Activated T-helper 17 cell treated with anti-CD3 and anti-CD28 coated beads, Interleukin-2, amount 50 U/mL, for 72 hours (primary cell): ENCODE results near the gene CNNM4. TPM values are rescaled to one million over a fixed set of nuclear protein-coding genes. Genes with fewer than 3 reads are reported as not detected.

Source experiments
- ATAC-seq: fragments of 150-1000 bp; cut with Tn5 transposase; replicated peaks from 2 replicates; pipeline ENCODE4 v1.10.0; 2021; ENCODE audit warnings: mild to moderate bottlenecking, moderate library complexity
- H3K27ac Mint-ChIP-seq: one replicate; pipeline ENCODE4 v1.8.0; 2022; ENCODE audit warnings: mixed read lengths
- H3K27me3 Mint-ChIP-seq: one replicate; pipeline ENCODE4 v1.8.0; 2022; ENCODE audit warnings: mixed read lengths
- H3K36me3 Mint-ChIP-seq: one replicate; pipeline ENCODE4 v1.8.0; 2022; ENCODE audit warnings: low read depth, mild to moderate bottlenecking, mixed read lengths
- H3K4me1 Mint-ChIP-seq: one replicate; pipeline ENCODE4 v1.8.0; 2022; ENCODE audit warnings: mixed read lengths
- H3K4me3 Mint-ChIP-seq: one replicate; pipeline ENCODE4 v1.8.0; 2022; ENCODE audit warnings: mild to moderate bottlenecking, mixed read lengths
- H3K9me3 Mint-ChIP-seq: one replicate; pipeline ENCODE4 v1.8.0; 2022; ENCODE audit warnings: mixed read lengths
- total RNA-seq, 2 donors: library from RNA; stranded (reverse); gene quantifications; one replicate each; pipeline ENCODE4 v1.2.3, GENCODE V29; 2022

The CNNM4 gene
- total RNA-seq, 2 donors from 2014 or later = 7.5 to 8.7 TPM

DNA sequence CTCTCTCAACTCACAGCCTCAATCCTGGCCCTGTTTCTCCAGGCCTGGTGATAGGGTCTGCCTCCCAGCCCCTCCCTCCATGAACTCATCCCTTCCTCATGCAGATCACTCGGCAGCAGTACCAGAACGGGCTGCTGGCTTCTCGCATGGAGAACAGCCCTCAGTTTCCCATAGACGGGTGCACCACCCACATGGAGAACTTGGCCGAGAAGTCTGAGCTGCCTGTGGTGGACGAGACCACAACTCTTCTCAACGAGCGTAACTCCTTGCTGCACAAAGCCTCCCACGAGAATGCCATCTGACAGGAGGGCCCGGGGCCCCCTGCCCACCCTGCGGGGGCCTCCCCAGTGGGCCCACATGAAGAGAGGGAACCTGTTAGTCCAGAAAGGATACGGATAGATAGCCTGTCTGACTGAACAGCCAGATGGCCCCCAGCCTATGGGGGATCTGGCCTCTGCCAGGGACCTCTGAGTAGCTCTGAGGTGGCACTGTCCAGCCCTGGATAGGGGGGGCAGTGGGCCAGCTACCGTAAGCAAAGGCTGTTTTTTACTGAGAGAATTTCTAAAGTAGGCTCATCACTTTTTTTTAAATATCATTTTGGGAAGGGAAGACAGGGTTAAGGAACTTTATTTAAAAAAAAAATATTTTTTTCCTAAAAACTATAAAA, 48.6 kb downstream of the CNNM4 start:
- Mint-ChIP-seq H3K27ac (no peak overlapping the region), H3K36me3 (no peaks in the 10 kb centered on the region), H3K27me3 (no peaks in the 10 kb centered on the region), H3K4me3 (no peak overlapping the region), H3K4me1 (peaks cover 8% of the 10 kb centered on the region), H3K9me3 (no peaks in the 10 kb centered on the region)
- ATAC-seq = no peak

DNA sequence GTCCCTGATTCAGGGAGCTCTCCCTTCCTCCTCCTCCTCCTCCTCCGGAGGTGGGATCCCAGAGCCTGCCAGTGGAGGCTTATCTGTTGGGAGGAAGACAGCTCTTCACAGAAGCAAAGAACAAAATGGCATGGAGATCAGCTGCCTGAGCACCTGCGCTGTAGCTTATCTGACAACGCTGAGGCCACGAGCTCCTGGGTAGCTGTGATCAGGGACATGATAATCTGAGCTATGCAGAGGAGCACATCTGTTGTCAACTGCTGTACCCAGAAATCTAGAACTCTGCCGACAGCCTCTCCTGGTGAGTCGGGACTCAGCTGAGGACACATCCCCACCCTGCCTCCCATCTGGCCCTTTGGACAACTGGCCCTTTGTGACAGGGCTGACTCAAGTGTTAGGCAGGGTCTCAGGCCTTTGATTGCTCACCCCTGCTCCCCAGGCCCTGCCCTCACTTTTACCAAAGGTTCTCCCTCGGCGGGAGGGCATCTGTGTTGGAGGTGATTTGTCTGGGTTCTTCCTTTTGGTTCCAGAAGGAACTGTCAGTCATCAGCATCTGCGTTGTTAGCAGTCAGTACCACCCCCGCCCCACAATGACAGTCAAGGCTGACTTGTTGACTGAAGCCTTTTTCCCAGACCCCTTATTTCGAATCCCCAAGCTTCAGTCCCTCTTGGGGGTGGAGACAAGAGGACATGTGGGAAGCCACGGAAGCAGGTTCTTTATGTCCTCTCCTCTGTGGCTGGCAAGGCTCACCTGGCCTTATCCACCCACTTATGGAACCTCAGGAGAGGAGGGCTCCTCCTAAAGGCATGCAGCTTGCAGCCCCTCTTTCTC, 49.5 kb downstream of the CNNM4 start:
- Mint-ChIP-seq H3K4me3 (no peak overlapping the region), H3K4me1 (peaks cover 11% of the 10 kb centered on the region), H3K27ac (no peak overlapping the region), H3K36me3 (no peaks in the 10 kb centered on the region), H3K9me3 (no peaks in the 10 kb centered on the region), H3K27me3 (no peaks in the 10 kb centered on the region)
- ATAC-seq = no peak

DNA sequence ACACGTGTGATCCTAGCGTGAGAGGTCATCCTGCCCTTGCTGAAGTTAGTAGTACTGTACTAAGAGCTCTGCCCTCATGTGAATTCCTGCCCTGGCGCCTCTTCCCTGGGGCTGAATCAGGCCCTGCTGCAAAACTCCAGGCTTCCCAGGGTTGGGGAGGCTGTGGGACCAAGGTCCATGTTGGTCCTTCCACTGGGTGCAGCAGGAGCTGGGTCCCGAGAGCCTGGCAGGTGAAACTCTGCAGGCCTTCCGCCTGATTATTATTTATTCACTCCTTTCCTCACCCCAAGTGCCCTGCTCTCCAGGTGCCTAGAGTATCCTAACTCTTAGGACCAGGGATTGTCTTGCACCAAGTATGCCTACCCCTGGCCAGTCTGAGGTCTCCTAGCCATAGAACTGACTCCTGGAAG, 50.1 kb downstream of the CNNM4 start:
- Mint-ChIP-seq H3K36me3 (no peaks in the 10 kb centered on the region), H3K9me3 (no peaks in the 10 kb centered on the region), H3K4me1 (peaks cover 15% of the 10 kb centered on the region), H3K27me3 (no peaks in the 10 kb centered on the region), H3K4me3 (no peak overlapping the region), H3K27ac (no peak overlapping the region)
- no peak for ATAC-seq

DNA sequence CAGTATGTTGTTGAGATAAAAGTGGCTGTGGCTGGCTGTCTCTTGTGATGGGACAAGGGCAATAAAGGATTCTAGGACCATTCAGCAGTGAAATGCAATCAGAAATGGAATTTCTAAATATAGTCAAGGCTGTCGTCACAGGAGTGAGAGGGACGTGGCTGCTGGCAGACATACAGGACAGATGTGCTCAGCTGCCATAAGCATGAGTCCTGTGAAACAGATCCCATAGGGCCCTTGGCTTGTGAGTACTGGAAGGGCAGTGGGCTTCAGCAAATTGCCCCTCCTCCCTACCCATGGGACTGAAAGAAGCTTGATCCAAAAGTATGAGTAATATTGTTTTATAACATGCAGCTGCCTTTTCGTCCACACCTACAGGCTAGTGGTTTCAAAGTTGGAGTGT, 51.2 kb downstream of the CNNM4 start:
- no peaks in the 10 kb centered on the region for H3K36me3 Mint-ChIP-seq
- no peak overlapping the region for H3K4me3 Mint-ChIP-seq
- no peak for ATAC-seq
- no peak overlapping the region for H3K27ac Mint-ChIP-seq
- no peaks in the 10 kb centered on the region for H3K9me3 Mint-ChIP-seq
- no peaks in the 10 kb centered on the region for H3K27me3 Mint-ChIP-seq
- peaks cover 7% of the 10 kb centered on the region for H3K4me1 Mint-ChIP-seq

DNA sequence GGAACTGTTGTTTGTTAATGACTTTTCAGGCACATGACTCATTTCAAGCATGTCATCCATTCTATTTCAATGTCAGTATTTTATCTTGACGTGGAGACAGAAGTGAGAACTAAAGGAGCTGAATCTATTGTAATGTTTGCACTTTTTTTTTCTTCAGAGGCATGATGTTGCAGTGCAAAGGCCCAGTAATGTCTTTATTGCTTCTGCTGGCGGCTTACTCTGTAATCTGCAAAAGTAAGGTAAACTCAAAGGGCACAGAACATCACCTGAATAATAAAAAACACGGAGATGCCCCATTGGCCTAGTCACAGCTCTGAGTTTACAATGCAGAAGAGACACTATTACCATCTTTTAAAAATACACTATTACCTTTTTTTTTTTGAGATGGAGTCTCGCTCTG, 53.0 kb downstream of the CNNM4 start:
- Mint-ChIP-seq H3K27ac (no peak overlapping the region), H3K27me3 (no peaks in the 10 kb centered on the region), H3K36me3 (peaks cover 12% of the 10 kb centered on the region), H3K4me3 (no peak overlapping the region), H3K9me3 (no peaks in the 10 kb centered on the region), H3K4me1 (peaks cover 17% of the 10 kb centered on the region)
- ATAC-seq = no peak

DNA sequence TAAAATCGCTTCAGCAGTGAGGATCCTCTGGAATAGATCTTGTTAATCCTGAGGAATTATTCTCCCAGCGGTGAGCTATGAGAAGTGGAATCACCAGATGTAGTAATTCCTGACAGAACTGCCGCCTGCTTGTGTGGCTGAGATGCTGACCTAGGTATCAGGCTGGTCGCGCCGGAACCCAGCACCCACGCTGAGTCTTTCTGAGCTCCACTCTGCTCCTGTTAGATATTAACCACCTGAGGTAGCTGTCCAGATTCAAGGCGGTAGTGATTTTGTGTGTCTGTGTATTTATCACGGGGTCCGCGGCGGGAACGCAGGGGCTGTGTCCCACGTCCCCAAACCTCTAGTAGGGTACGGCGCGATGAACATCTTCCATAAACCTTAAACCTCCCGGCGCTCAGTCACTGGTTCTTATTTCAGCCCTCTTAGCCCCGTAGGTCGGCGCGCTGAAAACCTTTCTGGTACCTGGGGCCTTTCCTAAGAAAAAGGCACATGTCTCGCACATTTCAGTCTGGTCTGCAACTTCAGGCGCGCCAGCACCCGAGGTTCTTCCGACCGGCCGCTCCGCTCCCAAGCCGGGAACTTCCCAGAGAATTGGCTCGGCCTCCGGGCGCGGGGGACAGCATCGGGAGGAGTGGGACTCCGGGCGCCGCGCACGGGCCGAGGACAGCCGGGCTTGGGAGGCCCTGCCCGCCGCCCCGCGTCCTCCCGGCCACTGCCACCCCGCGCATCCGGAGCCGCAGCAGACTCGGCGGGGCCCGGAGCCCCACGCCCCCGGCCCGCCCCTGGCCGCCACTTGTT, 54.8 kb downstream of the CNNM4 start:
- Mint-ChIP-seq H3K27me3 (no peaks in the 10 kb centered on the region), H3K4me3 (peak overlapping the region; percentile 85), H3K4me1 (peaks cover 35% of the 10 kb centered on the region), H3K36me3 (peaks cover 29% of the 10 kb centered on the region), H3K27ac (peak overlapping the region; percentile 67), H3K9me3 (no peaks in the 10 kb centered on the region)
- ATAC-seq = peak; percentile 4

DNA sequence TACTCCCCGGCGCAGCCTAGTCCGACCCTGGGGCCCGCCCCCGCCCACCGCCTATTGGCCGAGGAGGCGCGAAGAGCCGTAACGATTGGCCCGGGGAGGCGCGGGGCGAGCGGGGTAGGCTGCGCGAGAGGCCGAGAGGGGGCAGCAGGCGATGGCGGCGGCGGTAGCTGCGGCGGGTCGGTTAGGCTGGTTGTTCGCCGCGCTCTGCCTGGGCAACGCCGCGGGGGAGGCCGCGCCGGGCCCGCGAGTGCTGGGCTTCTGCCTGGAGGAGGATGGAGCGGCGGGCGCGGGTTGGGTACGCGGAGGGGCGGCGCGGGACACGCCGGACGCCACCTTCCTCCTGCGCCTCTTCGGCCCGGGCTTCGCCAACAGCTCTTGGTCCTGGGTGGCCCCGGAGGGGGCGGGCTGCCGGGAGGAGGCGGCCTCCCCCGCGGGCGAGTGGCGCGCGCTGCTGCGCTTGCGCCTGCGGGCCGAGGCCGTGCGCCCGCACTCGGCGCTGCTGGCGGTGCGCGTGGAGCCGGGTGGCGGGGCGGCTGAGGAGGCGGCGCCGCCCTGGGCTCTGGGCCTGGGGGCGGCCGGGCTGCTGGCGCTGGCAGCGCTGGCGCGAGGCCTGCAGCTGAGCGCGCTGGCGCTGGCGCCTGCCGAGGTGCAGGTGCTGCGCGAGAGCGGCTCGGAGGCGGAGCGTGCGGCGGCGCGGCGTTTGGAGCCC, 55.6 kb downstream of the CNNM4 start, which contains the start of gene CNNM3:
TSS of gene CNNM3 (plus strand) at position 142 of the 709 bp plus-strand sequence. CDS start at position 152, 10 bp downstream.
- H3K4me3 Mint-ChIP-seq = peak within 1 kb of the TSS; percentile 85
- peaks cover 38% of the 10 kb centered on the region for H3K4me1 Mint-ChIP-seq

DNA sequence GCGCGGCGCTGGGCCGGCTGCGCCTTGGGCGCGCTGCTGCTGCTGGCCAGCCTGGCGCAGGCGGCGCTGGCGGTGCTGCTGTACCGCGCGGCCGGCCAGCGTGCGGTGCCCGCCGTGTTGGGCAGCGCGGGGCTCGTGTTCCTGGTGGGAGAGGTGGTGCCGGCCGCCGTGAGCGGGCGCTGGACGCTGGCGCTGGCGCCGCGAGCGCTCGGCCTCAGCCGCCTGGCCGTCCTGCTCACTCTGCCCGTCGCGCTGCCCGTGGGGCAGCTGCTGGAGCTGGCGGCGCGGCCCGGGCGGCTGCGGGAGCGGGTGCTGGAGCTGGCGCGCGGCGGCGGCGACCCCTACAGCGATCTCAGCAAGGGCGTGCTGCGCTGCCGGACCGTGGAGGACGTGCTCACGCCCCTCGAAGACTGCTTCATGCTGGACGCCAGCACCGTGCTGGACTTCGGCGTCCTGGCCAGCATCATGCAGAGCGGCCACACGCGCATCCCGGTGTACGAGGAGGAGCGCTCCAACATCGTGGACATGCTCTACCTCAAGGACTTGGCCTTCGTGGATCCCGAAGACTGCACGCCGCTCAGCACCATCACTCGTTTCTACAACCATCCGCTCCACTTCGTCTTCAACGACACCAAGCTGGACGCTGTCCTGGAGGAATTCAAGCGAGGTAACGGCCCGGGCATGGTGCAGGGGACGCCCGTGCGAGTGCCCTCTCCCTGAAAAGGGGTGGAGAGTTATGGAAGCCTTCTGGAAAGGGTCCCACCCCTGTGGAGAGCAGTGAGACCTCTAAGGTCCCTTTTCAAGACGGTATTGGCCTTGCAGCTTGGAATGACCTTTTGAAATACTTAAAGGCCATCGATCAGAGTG, 56.4 kb downstream of the CNNM4 start:
- Mint-ChIP-seq H3K4me1 (peaks cover 38% of the 10 kb centered on the region), H3K4me3 (peak overlapping the region; percentile 84)

More for the DNA sequence above, 55.6 kb downstream of the CNNM4 start, which contains the start of gene CNNM3:
- no peaks in the 10 kb centered on the region for H3K9me3 Mint-ChIP-seq
- H3K27me3 Mint-ChIP-seq = no peaks in the 10 kb centered on the region
- peaks cover 30% of the 10 kb centered on the region for H3K36me3 Mint-ChIP-seq
- peak within 1 kb of the TSS; percentile 67 for H3K27ac Mint-ChIP-seq
- peak; percentile 94 for ATAC-seq

DNA sequence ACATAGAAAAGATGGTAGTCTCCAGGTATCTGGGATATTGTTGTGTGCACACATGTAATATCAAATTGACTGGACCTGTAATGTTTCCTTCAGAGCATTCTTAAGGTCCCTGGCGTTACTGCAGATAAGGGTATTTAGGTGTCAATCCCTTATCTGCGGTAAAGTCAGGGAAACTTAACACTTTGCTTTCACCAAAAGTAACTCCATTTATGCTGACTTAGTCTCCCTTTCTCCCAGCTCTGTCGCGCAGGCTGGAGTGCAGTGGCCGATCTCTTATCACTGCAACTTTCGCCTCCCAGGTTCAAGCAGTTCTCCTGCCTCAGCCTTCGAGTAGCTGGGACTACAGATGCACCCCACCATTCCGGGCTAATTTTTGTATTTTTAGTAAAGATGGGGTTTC, 57.2 kb downstream of the CNNM4 start:
- Mint-ChIP-seq H3K36me3 (peaks cover 37% of the 10 kb centered on the region), H3K27ac (no peak overlapping the region), H3K27me3 (no peaks in the 10 kb centered on the region), H3K9me3 (no peaks in the 10 kb centered on the region), H3K4me3 (peak overlapping the region; percentile 84), H3K4me1 (peaks cover 38% of the 10 kb centered on the region)
- ATAC-seq = no peak

More for the DNA sequence above, 56.4 kb downstream of the CNNM4 start:
- Mint-ChIP-seq H3K27ac (no peak overlapping the region), H3K9me3 (no peaks in the 10 kb centered on the region), H3K36me3 (peaks cover 31% of the 10 kb centered on the region), H3K27me3 (no peaks in the 10 kb centered on the region)
- no peak for ATAC-seq

DNA sequence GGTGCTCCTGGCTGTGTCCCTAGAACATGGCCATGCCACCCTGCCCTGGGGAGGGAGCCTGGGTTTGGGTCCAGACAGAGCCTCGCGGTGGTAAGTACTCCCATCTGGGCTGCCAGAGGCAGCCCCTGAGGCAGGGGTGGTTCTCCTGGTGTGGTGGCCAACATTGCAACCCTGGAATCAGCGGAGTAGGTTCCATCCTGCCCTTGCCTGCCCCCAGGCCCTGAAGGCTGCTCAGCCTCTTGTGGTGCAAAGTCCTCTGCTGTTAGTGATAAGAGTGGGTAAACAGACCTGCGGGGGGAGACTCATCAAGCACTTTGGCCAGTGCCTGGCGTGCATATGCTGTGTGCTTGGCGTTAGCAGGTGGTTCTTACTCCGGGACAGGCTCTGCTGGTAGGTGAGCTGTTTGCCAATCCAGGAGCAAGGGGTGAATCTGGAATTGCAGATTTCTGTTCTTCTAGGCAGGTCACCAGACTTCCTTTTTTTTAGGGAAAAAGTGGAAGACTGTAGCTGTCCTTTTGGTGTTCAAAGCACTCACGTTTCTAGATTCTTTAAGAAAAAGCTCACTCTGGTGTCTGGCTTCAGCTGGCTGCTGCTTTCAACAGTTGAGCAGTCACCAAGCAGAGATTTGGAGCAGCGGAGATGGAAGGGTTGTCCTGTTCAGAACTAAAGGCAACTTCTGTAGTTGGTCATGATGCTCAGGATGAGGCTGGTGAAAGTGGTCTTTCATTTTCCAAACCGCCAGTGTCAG, 58.6 kb downstream of the CNNM4 start:
- Mint-ChIP-seq H3K36me3 (peaks cover 41% of the 10 kb centered on the region), H3K27ac (no peak overlapping the region), H3K4me3 (peak overlapping the region; percentile 84), H3K9me3 (no peaks in the 10 kb centered on the region), H3K27me3 (no peaks in the 10 kb centered on the region), H3K4me1 (peaks cover 38% of the 10 kb centered on the region)
- no peak for ATAC-seq

DNA sequence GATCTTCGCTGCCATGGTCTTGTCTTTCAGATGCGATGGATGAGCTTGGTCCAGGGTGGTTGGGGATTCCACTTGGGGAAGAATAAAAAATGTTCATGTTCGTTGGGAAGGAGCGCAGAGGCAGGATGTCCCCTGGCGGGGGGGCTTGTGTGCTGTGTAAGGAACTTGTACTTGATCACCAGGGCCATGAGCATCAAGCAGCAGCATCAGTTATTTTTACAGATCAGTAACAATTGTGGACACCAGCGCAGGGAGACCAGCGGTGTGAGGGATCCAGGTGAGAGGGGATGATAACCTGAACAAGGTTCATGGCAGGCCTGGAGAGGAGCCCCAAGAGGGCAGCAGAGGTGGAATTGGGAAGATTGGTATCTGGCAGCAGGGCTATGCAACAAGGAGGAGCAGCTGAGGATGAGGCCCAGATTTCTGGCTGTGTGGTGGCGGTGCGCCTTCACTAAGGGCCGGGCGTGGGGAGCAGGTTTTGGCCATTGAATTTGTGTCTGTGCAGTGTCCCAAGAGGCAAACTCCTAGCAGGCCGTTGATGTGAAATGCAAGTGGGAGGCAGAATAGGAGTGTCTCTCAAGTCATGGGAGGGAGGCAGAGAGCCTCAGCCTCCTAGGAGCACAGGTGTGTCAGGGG, 59.3 kb downstream of the CNNM4 start:
- H3K36me3 Mint-ChIP-seq = peaks cover 48% of the 10 kb centered on the region
- no peaks in the 10 kb centered on the region for H3K27me3 Mint-ChIP-seq
- H3K9me3 Mint-ChIP-seq = no peaks in the 10 kb centered on the region
- H3K4me1 Mint-ChIP-seq = peaks cover 37% of the 10 kb centered on the region
- peak overlapping the region; percentile 78 for H3K27ac Mint-ChIP-seq
- peak overlapping the region; percentile 84 for H3K4me3 Mint-ChIP-seq
- no peak for ATAC-seq

DNA sequence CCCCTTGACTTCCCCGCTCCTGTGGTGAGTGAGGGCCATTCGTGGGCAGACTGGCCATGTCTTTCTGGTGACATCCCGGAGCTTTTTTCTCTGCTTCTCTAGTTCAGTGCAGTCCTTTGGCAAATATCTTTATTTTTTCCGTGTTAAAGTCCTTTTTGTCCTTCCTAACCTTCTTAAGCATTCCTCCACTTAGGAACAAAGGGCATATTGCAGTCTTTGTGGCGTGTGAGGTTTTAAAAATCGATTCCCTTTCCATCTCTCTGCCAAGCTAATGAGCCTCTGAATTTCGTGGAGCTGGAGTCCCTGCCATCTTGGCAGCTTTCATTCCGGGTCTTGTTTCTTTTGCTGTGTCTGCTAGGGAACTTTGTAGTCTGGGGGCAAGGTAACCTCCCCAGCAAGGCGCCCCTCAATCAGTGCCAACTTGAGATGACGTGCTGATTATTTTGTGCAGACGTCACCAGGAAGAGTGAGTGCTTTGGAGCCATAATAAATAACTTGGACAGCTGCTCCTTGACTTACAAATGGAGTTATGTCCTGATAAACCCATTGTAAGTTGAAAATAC, 60.5 kb downstream of the CNNM4 start:
- Mint-ChIP-seq H3K27ac (peak overlapping the region; percentile 78), H3K4me1 (peaks cover 32% of the 10 kb centered on the region)

More for the DNA sequence above, 60.5 kb downstream of the CNNM4 start:
- H3K36me3 Mint-ChIP-seq = peaks cover 56% of the 10 kb centered on the region
- no peak for ATAC-seq
- no peaks in the 10 kb centered on the region for H3K27me3 Mint-ChIP-seq
- no peak overlapping the region for H3K4me3 Mint-ChIP-seq
- H3K9me3 Mint-ChIP-seq = no peaks in the 10 kb centered on the region
